Stimulated activated CD8-positive, alpha-beta memory T cell treated with anti-CD3 and anti-CD28 coated beads, Interleukin-7, amount 100 ng/mL, for 4 hours (primary cell): ENCODE results near the gene NRSN2.

ENCODE experiments used
- DNase-seq, 2 donors: peaks; one replicate each; pipeline ENCODE4 v3.0.0-alpha.2; 2020; ENCODE audit warnings: low read depth in 2 of 2

Gene NRSN2, protein sequence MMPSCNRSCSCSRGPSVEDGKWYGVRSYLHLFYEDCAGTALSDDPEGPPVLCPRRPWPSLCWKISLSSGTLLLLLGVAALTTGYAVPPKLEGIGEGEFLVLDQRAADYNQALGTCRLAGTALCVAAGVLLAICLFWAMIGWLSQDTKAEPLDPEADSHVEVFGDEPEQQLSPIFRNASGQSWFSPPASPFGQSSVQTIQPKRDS

DNA sequence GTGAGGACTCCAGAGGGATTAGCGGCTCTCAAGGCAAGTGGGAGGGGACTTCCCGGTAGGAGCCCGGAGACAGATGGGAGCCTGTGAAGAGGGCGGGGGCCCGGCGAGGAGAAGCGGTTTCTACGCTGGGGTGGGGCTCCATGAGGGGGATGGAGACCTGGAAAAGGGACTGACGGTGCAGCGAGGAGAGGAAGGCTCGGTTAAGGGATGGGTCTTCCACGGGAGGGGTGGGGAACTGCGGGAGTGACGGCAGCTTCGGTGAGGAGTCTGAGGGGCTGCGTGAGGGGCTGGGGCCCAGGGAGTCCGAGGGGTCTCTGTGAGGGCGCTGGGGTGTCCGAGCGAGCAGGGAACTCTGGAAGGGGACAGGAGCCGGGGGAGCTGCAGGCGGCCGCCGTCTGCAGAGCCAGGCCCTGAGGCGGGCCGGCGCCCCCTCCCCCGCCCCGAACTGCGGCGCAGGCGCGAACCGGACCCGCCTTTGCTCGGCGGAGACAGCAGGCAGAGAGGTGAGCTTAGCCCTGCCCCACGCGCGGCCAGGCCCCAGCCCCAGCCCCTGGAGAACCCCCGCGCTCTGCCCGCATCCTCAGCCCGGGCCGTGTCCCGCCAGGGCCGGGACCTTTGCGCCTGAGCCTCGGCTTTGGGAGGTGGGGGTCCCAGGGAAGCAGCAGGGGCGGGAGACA is at the start of gene NRSN2:
NRSN2 (plus strand) TSS at position 472 of the 677 bp plus-strand sequence. CDS start 2,533 bp downstream, outside the sequence.
- no peak for DNase-seq

DNA sequence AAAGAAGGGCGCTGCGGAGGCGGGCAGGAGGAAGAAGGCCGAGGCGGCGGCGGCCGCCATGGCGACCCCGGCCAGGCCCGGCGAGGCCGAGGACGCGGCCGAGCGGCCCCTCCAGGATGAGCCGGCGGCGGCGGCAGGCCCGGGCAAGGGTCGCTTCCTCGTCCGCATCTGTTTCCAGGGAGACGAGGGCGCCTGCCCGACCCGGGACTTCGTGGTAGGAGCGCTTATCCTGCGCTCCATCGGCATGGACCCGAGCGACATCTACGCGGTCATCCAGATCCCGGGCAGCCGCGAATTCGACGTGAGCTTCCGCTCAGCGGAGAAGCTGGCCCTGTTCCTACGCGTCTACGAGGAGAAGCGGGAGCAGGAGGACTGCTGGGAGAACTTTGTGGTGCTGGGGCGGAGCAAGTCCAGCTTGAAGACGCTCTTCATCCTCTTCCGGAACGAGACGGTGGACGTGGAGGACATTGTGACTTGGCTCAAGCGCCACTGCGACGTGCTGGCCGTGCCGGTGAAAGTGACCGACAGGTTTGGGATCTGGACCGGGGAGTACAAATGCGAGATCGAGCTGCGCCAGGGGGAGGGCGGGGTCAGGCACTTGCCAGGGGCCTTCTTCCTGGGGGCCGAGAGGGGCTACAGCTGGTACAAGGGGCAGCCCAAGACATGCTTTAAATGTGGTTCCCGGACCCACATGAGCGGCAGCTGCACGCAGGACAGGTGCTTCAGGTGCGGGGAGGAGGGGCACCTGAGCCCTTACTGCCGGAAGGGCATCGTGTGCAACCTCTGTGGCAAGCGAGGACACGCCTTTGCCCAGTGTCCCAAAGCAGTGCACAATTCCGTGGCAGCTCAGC is 48.8 kb upstream of the NRSN2 start:
- DNase-seq: peak; percentile 16 to 33

DNA sequence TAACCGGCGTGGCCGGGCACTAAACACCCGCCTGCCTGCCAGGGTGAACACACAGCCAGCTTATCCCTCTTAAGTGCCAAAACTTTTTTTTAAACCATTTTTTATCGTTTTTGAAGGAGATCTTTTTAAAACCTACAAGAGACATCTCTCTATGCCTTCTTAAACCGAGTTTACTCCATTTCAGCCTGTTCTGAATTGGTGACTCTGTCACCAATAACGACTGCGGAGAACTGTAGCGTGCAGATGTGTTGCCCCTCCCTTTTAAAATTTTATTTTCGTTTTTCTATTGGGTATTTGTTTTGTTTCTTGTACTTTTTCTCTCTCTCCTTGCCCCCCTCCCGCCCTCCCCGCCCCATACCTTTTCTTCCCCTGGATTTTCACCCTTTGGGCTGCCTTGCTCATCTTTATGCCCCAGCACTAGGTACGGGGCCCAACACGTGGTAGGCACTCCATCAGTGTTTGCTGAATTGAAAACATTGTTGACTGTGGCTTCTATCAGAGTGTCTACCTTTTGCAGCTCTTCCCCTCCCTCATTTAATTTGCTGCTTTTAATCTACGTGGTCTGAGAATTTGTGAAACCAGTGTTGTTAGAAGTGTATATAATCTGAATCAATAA is 48.0 kb upstream of the NRSN2 start:
- DNase-seq: no peak

DNA sequence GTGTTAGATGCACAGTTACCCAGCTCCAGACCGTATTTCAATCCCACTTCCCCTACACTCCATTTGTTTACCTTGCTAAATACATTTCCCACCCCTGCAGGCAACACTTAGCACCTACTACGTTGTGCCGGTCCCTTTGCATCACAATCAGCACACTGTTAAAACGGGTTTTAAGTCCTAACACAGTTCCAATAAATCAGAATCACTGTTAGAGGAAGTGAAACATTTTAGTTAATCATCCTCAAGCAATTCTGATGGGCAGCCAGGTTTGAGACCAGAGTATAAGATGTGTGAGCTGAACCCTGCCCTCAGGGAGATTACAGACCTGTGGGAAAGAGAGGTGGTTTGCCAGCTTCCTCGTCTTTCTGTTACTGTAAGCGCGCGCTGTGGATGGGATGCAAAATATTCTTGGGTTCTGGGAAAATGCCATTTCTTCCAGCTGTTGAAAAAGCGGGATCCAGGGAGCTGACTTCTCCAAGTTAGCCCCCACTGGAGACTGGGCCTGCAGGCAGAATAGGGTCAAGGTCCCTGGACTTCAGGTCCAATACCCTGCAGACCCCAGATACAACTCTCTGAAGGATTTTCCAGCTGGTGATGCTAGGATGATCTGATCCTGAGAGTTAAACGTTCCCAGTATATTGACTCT is 46.4 kb upstream of the NRSN2 start:
- no peak for DNase-seq

DNA sequence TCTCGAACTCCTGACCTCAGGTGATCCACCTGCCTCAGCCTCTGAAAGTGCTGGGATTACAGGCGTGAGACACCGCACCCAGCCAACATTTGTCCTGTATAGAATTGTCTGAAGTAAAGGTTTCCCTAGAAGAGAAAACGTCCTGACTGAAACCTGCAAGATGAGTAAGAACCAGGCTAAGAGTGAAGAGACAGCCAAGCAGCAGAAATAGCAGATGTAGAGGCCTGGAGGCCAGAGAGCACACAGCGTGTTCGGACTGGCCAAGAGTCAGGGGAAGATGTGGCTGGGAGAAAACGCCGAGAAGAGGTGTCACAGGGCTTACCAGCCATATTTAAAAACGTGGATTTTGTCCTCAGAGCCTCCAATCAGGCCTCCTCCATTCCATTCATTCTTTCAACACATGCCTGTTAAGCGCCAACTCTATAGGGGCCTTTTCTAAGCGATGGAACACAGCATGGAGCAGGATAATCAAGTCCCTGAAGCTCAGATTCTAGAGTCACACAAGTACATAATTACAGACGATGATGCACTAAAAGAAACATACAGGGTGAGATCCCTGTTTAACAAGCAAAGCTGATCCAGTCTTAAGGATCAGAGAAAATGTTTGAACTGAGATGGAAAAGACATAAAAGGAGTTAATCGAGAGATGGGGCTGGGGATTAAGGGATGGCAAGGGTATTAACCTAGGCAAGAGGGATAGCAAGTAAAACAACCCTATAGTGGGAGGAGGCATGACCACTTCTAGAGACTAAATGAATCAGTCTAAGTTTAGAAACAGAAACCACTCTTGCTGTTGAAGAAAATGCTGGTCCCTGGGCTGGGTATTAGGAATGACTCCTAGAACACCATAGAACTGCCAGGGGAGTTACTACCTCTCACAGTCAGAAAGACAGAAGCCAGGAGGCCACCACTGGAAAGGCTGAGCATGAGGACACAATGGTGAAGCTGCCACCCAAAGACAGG is 44.7 kb upstream of the NRSN2 start:
- DNase-seq: no peak

DNA sequence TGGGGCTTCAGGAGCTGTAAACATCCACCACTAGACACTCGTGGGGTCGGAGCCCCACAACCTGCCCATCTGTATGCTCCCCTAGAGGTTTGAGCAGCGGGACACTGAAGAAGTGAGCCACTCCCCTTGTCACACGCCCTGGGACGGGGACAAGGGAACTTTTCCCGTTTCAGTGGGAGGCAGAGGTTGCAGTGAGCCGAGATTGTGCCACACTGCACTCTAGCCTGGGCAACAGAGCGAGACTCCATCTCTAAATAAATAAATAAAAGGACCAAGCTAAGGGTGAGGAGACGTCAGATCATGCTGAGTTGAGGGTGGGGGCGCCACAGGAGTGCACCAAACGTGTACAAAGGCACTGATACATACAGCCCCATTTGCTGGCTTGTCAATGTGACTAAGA is 41.2 kb upstream of the NRSN2 start:
- DNase-seq: no peak

DNA sequence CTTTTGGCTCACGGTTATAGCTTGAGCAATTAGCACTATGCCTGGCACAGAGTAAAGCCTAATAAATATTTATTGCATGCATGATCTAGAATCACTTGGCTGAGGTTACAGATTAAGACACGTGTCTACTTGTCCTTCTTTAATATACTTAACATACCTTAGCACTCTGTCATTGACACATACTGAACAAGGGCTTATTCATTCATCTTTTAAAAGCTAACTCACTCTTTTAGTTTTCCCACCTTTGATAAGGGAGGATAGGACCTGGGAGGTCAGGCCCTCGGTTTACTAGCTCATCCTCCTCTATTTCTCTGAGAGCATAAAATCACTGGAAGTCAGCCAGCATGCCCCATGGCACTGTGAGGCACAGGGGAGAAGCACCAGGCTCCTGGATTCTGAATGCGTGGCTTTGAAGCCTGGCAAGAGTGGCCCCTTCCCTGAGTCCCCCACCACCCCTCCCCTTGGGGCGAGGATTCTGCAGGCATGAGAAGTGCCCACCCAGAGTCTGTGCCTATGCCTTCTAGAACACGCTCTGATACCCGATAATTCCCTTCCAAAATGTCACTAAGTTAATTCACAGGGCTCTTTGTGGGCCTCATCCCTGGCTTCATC is 38.4 kb upstream of the NRSN2 start:
- no peak for DNase-seq

DNA sequence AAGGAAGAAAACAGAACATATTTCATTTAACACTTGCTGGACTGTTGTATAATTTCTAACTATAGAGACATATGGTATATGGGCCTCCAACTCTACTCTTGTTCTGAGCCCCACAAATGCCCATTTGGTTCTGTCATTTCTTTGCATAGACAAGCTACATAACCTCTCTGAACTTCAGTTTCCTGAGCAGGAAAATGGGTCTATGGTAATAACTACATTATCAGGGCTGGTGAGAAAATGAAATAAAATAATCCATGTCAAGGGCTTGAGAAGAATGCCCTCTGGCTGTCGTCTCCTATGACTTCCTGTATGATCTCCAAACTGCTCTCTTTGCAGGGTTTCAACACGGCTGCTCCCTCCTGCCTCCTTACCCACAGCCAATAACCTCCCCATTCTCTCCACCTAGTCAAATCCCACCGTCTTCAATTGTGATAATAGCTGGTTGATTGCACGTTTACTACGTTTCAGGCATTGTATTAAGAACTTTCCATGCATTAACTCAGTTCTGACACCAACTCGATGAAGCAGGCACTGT is 37.5 kb upstream of the NRSN2 start:
- DNase-seq: no peak

DNA sequence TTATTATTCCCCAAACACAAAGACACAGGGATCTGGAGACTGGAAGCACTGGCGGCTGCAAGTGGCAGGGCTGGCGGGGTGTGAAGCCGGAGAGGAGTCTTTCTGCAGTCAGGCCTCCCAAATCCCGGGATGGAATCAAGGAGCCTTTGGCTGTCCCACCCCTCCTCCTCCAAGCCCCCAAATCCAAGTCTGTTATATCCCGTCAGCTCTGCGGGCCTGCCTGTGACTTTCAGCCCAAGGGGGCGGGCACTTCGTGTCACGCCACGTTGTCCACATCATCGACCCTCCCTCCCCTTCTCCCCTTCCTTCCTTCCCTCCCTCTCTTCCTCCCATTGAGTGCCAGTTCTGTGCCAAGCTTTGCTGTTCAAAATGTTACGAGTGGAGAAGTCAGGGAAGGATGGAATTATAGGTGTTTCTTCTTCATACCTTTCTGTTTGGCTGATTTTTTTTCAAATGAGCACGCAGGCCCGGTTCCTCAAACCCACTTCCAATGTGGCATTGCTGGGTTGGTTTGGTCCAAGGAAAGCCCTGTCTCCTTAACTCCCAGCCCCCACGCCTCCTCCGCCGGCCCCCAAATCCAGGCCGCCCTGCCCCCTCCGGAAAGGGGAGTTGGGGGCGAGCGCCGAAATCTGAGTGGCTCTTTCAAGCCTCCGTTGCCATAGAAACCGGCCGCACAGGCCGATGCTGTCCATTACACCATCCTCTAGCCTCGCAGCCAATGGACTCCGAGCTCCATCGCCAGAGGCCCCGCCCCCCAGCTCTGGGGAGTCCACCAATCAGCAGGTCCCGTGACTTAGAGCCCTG is 36.9 kb upstream of the NRSN2 start:
- peak; percentile 70 to 72 for DNase-seq

DNA sequence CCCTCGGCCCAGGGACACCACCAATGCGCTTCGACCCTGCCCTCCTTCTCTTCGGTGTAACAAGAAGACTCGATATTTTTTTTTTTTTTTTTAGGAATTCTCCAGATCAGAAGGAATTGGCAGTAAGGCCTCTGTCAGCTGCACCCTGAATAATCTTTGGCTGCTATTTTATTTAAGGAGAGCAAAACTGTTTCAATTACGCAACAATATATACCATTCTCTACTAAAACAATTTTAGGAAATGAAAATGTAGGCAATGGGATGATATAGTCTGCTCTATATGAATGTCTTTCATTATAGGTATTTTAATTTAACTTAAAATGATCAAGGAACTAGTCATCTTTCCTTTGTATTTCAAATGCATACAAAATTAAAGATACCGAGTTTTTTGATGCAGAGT is 36.3 kb upstream of the NRSN2 start:
- no peak for DNase-seq

DNA sequence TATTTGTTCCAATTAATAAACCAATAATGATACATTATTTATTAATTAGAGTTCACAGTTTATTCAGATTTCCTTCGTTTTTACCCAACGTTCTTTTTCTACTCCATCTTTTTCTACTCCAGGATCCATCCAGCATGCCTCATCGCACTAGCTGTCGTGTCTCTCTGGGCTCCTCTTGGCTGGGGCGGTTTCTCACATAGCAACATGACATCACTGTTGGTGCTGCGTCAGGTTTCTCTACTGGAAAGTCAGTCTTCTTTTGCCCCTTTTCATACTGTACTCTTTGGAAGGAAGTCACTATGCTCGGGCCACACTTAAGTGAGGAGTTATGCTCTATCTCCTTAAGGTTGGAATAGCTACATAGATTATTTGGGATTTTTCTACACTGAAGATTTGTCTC is 35.3 kb upstream of the NRSN2 start:
- no peak for DNase-seq

DNA sequence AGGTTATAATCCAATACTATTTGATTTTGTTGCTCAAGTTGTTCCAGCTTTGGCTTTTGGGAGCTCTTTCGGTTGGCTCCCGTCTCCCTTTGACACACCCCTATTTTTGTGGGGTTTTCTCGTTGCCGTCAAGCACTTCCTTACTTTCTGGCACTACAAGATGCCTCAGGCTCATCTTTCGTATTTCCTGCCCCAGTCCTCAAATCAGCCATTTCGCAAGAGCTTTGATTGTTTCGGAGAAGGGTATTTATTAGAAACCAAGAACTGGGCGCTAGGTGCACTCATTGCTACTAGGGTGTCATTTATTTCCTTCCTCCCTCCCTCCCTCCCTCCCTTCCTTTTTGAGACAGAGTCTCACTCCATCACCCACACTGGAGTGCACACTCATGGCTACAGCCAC is 34.8 kb upstream of the NRSN2 start:
- DNase-seq: no peak

DNA sequence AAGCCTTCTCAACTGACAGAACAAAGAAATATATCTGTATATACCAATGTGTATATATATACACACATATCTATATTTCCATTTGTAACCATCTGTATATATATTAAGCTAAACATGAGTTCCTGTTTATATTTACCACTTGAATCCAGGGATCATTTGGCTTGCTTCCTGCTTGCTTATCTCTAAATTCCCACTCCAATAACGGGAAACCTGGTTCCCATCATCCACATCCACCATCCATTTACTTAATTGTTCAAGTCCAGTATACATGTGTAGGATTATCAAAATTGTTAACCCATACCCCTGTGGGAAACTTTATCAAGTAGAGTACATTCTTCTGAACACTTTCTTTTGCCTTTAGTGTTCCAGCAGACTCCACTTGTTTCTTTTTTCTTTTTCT is 34.0 kb upstream of the NRSN2 start:
- DNase-seq: no peak

DNA sequence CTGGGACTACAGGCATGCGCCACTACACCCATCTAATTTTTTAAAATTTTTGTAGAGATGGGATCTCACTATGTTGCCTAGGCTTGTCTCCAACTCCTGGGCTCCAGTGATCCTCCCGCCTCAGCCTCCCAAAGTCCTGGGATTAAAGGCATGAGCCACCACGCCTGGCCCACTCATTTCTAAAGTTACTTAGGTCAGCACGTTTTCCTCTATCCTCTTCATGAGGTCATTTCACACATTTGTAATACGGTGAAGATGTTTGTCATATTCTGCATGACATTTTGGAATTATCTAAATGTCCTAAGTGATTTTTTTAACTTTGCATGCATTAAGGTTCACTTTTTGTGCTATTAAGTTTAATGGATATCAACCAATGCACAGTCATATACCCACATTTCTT is 33.5 kb upstream of the NRSN2 start:
- no peak for DNase-seq

DNA sequence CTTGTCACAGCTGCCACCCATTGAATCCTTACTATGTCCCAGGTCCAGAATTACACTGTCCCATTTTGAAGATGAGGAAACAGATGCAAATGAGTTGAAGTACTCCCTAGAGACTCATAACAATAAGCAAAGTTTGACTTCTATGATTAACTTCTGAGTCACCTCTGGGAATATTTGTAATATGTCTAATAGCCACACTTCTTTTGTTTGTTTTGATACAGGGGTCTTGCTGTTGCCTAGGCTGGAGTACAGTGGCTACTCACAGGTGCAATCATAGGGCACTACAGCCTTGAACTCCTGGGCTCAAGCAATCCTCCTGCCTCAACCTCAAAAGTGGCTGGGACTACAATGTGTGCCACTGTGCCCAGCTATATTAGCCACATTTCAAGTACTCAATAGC is 33.0 kb upstream of the NRSN2 start:
- DNase-seq: no peak

DNA sequence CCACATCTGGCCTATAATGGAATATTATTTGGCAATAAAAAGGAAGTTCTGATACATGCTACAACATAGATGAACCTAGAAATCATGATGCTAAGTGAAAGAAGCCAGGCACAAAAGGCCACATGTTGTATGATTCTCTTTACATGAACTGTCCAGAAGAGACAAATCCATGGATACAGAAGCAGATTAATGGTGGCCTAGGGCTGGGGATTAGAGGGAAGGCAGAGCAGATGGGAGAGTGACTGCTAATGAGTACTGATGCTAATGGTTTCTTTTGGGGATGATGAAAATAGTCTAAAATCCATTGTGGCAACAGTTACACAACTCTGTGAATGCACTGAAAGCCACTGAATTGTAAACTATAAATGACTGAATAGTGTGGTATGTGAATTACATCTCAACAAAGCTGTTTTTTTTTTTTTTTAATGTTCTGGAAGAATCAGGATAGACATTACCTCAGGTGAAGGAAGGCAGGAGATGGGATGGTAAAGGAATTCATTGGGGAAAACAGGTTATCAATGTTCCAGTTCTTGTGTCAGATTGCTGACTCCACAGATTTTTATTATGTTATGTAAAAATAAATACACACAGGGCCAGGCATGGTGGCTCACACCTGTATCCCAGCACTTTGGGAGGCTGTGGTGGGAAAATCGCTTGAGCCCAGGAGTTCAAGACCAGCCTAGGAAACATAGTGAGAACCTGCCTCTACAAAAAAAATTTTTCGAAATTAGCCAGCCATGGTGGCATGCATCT is 30.4 kb upstream of the NRSN2 start:
- DNase-seq: no peak

DNA sequence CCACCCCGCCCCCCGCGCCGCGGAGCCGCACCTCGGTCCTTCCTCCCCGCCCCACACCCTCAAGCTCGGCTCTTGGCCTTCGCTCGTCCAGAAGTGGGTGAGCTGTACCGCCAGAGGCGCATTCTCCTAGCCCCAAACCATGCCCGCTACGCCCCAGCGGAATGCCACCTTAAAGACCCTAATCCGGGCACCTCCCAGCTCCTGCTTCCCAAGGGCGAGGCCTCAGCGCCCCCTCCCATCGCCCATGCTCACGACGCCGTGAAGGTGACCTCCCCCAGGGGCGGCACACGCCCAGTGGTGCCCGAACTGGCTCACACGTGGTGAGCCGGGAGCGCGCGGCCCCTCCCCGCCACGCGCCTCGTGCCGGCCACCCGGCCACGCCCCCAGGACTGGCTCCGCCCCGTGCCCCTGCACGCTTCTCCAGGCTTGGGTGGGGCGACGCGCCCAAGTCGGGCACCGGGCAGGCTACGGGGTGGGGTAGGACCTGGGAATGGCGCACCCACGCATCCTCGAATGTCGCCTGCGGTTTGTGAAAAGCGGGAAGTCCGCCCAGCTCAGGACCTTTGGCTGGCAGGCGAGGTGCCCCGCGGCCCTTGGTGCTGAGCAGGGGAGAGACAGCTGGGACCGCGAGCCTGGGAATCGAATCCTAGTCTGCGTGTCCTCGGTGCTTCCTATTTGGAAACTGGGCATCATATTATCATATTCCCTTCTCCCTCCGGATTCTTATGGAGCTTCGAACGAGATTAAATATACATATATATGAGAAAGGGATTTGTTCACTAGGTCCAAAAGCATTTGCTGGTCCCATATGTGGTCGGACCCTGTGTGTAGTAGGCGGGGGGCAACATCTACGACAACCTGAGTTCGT is 22.5 kb upstream of the NRSN2 start:
- DNase-seq: peak; percentile 75 to 90
